HG03025 (cell line): ENCODE measurements around the gene GMFB.

Experiments
- ATAC-seq: cut with Tn5 transposase; IDR thresholded peaks from one replicate; pipeline ENCODE4 v1.9.1; 2021; ENCODE audit warnings: mild to moderate bottlenecking, moderate library complexity; ENCODE audit not compliant: unreplicated experiment, low FRiP score

Gene GMFB

GRCh38 chr14:54488646-54489317 is at the start of gene GMFB:
Gene GMFB, minus strand, starts transcription at chr14:54488980. Its CDS starts 53 bp downstream, at chr14:54488927.
- ATAC-seq: peak; percentile 88

GRCh38 chr14:54538055-54538454 is 49.3 kb upstream of the GMFB start:
- no peak for ATAC-seq

GRCh38 chr14:54537651-54538050 is 48.9 kb upstream of the GMFB start:
- ATAC-seq: no peak

- no peak for ATAC-seq
Measured at GRCh38 chr14:54535646-54536045, 46.9 kb upstream of the GMFB start.

GRCh38 chr14:54535126-54535525 is 46.3 kb upstream of the GMFB start:
- ATAC-seq: no peak

- no peak for ATAC-seq
Measured at GRCh38 chr14:54533100-54533499, 44.3 kb upstream of the GMFB start.

- peak; percentile 91 for ATAC-seq
Measured at GRCh38 chr14:54532111-54533012, 43.6 kb upstream of the GMFB start.

GRCh38 chr14:54529811-54530210 is 41.0 kb upstream of the GMFB start:
- no peak for ATAC-seq

- no peak for ATAC-seq
Measured at GRCh38 chr14:54528973-54529372, 40.2 kb upstream of the GMFB start.

- ATAC-seq: no peak
Measured at GRCh38 chr14:54524410-54524809, 35.6 kb upstream of the GMFB start.

GRCh38 chr14:54516709-54517108 is 27.9 kb upstream of the GMFB start:
- no peak for ATAC-seq

GRCh38 chr14:54515670-54516069 is 26.9 kb upstream of the GMFB start:
- no peak for ATAC-seq

- ATAC-seq: no peak
Measured at GRCh38 chr14:54512393-54512792, 23.6 kb upstream of the GMFB start.

GRCh38 chr14:54509546-54510501 is 21.0 kb upstream of the GMFB start, which contains the start of gene CGRRF1:
Gene CGRRF1, plus strand, starts transcription at chr14:54509906. Its CDS starts 54 bp downstream, at chr14:54509960.
- ATAC-seq: peak; percentile 94

- no peak for ATAC-seq
Measured at GRCh38 chr14:54503486-54503885, 14.7 kb upstream of the GMFB start.

- no peak for ATAC-seq
Measured at GRCh38 chr14:54502602-54503001, 13.8 kb upstream of the GMFB start.

GRCh38 chr14:54501480-54501879 is 12.7 kb upstream of the GMFB start:
- ATAC-seq: no peak

- ATAC-seq: no peak
Measured at GRCh38 chr14:54500744-54501143, 12.0 kb upstream of the GMFB start.

- no peak for ATAC-seq
Measured at GRCh38 chr14:54498579-54498978, 9.8 kb upstream of the GMFB start.

GRCh38 chr14:54498095-54498531 is 9.3 kb upstream of the GMFB start:
- no peak for ATAC-seq
